Upper lobe of right lung (tissue), 1 donor: ENCODE data around the gene PPP1R16B. TPM values are rescaled to one million over a fixed set of nuclear protein-coding genes. Genes with fewer than 3 reads are reported as not detected.

ENCODE experiments used
- ATAC-seq: fragments of 200-7000 bp; cut with Tn5 transposase; one replicate; pipeline ENCODE4 v1.9.1; 2020; ENCODE audit warnings: mild to moderate bottlenecking, moderate library complexity
- DNase-seq: peaks from one replicate; pipeline ENCODE4 v3.0.0-alpha.2; 2020
- H3K27ac ChIP-seq: fragments of 200-600 bp; one replicate; pipeline ENCODE4 v1.8.0; 2022
- H3K27me3 ChIP-seq: fragments of 200-600 bp; one replicate; pipeline ENCODE4 v1.8.0; 2022; ENCODE audit warnings: mild to moderate bottlenecking
- H3K36me3 ChIP-seq: fragments of 200-600 bp; one replicate; pipeline ENCODE4 v1.8.0; 2022
- H3K4me1 ChIP-seq: fragments of 200-600 bp; one replicate; pipeline ENCODE4 v1.8.0; 2022
- H3K4me3 ChIP-seq: fragments of 200-600 bp; one replicate; pipeline ENCODE4 v1.8.0; 2022; ENCODE audit warnings: mild to moderate bottlenecking
- H3K9me3 ChIP-seq: fragments of 200-600 bp; one replicate; pipeline ENCODE4 v1.8.0; 2022
- intact Hi-C: fragments of 100-400 bp; cut with DNase I; formaldehyde crosslinking; loops from one replicate; pipeline ENCODE4 v1.11.0; 2022
- total RNA-seq: library from RNA; stranded (reverse); fragmentation: NEBNext Ultra II Directional; extraction: Animal tissue kit (Norgen Biotek cat#: 25700); gene quantifications from one replicate; pipeline ENCODE4 v1.2.1, GENCODE V29; 2021
- TF ChIP-seq, protein P1 (sequence below): fragments of 200-600 bp; IDR thresholded peaks from one replicate; pipeline ENCODE4 v1.8.0; 2022; ENCODE audit warnings: antibody characterized with exemption
- donor health status: DM: no; HTN: yes; CAD: no; lungs with severe emphysema.

PPP1R16B gene
- total RNA-seq, 1 donor from 2014 or later, result 22.1 TPM

DNA sequence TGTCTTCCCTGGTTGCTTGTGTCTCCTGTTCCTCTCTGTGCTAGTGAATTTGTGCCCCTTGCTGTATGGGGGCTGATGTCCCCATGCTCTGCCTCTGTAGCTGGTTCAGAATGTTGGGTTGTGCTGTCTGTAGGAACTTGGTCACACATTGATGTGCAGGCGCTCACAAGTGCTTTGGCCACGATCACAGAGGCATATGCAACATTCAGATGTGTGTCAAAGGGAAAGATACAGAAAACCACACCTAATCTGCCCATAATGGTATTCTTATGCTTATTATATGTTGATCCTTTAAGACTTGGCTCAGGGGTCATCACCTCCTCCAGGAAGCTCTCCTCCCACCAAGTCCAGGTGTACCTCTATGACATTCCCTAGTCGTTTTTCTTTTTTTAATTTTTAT lies 139.5 kb downstream of the PPP1R16B start:
- no peak for ATAC-seq
- H3K36me3 ChIP-seq, result no peaks in the 10 kb centered on the region
- TF ChIP-seq, protein P1, sequence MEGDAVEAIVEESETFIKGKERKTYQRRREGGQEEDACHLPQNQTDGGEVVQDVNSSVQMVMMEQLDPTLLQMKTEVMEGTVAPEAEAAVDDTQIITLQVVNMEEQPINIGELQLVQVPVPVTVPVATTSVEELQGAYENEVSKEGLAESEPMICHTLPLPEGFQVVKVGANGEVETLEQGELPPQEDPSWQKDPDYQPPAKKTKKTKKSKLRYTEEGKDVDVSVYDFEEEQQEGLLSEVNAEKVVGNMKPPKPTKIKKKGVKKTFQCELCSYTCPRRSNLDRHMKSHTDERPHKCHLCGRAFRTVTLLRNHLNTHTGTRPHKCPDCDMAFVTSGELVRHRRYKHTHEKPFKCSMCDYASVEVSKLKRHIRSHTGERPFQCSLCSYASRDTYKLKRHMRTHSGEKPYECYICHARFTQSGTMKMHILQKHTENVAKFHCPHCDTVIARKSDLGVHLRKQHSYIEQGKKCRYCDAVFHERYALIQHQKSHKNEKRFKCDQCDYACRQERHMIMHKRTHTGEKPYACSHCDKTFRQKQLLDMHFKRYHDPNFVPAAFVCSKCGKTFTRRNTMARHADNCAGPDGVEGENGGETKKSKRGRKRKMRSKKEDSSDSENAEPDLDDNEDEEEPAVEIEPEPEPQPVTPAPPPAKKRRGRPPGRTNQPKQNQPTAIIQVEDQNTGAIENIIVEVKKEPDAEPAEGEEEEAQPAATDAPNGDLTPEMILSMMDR, result no peak
- intact Hi-C loops, result no loop called here
- no peaks in the 10 kb centered on the region for H3K4me1 ChIP-seq
- no peak for DNase-seq
- H3K27me3 ChIP-seq, result no peaks in the 10 kb centered on the region
- no peaks in the 10 kb centered on the region for H3K9me3 ChIP-seq
- H3K4me3 ChIP-seq, result no peak overlapping the region
- H3K27ac ChIP-seq, result no peak overlapping the region

DNA sequence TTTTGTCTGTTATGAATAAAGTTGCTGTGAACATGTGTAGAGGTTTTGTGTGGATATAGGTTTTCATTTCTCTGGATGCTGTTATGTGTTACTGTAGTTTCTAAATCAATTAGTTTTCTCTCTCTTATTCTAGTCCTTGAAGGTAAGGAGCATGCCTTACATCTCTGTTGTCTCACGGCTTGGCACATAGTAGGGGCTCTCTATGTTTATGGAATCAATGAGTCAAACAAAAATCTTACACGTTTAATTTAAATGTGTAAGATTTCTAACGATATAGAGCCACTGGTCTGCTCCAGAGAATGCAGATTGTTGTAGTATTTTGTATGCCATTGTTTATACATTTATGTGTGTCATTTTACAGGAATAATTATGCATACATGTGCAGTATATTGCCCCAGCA lies 141.3 kb downstream of the PPP1R16B start:
- intact Hi-C loops, result no loop called here
- TF ChIP-seq, protein P1, result no peak
- no peaks in the 10 kb centered on the region for H3K4me1 ChIP-seq
- H3K27ac ChIP-seq, result no peak overlapping the region
- DNase-seq (no peak), ATAC-seq (no peak)
- no peaks in the 10 kb centered on the region for H3K27me3 ChIP-seq
- H3K9me3 ChIP-seq, result no peaks in the 10 kb centered on the region
- H3K36me3 ChIP-seq, result no peaks in the 10 kb centered on the region
- no peak overlapping the region for H3K4me3 ChIP-seq

DNA sequence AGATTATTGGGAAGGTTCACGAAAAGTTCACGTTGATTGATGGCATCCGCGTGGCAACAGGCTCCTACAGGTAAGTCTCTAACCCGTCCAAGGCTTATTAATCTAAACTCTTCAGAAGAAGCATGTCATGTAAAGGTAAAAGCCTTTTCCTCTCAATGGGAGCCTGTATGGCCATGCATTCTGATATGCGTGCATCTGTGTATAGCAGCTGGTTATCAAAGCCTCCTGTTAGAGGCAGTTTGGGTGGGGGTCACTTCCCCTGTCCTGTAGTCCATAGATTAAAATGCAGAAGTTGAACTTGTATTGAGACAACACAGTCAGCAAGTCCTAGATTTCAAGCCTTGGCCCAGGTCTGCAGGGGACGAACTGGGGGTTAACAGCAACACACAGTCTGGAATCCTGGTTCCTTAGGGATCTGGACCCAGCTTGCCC lies 142.4 kb downstream of the PPP1R16B start:
- Histone ChIP-seq H3K27ac (no peak overlapping the region), H3K4me3 (no peak overlapping the region), H3K9me3 (no peaks in the 10 kb centered on the region), H3K27me3 (no peaks in the 10 kb centered on the region), H3K36me3 (no peaks in the 10 kb centered on the region), H3K4me1 (no peaks in the 10 kb centered on the region)
- intact Hi-C loops, result no loop called here
- DNase-seq (no peak), ATAC-seq (no peak)
- TF ChIP-seq, protein P1, result no peak

DNA sequence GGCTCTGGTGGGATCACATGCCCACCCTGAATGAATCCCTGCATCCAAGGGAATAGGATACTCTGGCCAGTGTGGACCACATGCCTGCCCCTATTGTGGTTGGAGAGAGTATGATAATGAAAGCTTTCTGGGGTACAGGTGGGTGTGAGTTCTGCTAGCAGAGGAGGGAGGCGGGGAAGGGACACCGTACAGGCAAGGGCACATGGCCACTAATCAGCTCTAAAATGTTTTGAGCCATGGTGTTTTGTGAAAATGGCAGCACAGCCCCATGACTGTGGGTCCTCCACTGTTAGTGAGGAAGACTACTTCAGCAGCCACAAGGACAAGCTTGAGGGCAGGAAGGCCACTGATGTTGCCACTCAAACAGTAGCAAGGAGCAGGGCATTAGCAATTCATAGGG lies 144.8 kb downstream of the PPP1R16B start:
- H3K9me3 ChIP-seq, result no peaks in the 10 kb centered on the region
- TF ChIP-seq, protein P1, result no peak
- no peak overlapping the region for H3K27ac ChIP-seq
- H3K4me3 ChIP-seq, result no peak overlapping the region
- H3K36me3 ChIP-seq, result no peaks in the 10 kb centered on the region
- DNase-seq (no peak), ATAC-seq (no peak)
- H3K4me1 ChIP-seq, result no peaks in the 10 kb centered on the region
- H3K27me3 ChIP-seq, result no peaks in the 10 kb centered on the region
- intact Hi-C loops, result no loop called here

- intact Hi-C loops, result no loop called here
- no peak overlapping the region for H3K4me3 ChIP-seq
- ATAC-seq, result no peak
- no peaks in the 10 kb centered on the region for H3K27me3 ChIP-seq
- TF ChIP-seq, protein P1, result no peak
- no peaks in the 10 kb centered on the region for H3K36me3 ChIP-seq
- H3K27ac ChIP-seq, result no peak overlapping the region
- no peak for DNase-seq
- H3K9me3 ChIP-seq, result no peaks in the 10 kb centered on the region
- H3K4me1 ChIP-seq, result no peaks in the 10 kb centered on the region
Measured at GRCh38 chr20:38951611-38952010, 146.1 kb downstream of the PPP1R16B start.

DNA sequence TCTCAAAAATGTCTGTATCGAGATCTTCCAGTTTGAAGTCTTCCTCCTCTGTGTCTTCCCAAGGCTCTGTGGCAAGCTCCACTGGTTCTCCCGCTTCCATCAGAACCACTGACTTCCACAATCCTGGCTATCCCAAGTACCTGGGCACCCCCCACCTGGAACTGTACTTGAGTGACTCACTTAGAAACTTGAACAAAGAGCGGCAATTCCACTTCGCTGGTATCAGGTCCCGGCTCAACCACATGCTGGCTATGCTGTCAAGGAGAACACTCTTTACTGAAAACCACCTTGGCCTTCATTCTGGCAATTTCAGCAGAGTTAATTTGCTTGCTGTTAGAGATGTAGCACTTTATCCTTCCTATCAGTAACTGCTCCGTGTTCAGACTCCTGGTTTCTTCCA lies 146.7 kb downstream of the PPP1R16B start:
- H3K4me3 ChIP-seq, result no peak overlapping the region
- intact Hi-C loops, result no loop called here
- ATAC-seq (no peak), DNase-seq (no peak)
- no peaks in the 10 kb centered on the region for H3K4me1 ChIP-seq
- no peaks in the 10 kb centered on the region for H3K9me3 ChIP-seq
- no peaks in the 10 kb centered on the region for H3K27me3 ChIP-seq
- TF ChIP-seq, protein P1, result no peak
- H3K36me3 ChIP-seq, result no peaks in the 10 kb centered on the region
- no peak overlapping the region for H3K27ac ChIP-seq
